ENCODE results near the gene AWAT1.

- TF ChIP-seq CTCF (conservative IDR thresholded peaks at IDR 0.05) (no peak), EZH2 (IDR thresholded peaks at IDR 0.05; ENCODE audit: low read depth) (no peak)
These were observed 46.1 kb downstream of the AWAT1 start for GRCh38 chrX:70280573-70280972.

Measured in PC-9 (cell line).